Spleen (tissue), 11 donors: ENCODE results near the gene PPP1R2C. TPM values are rescaled to one million over a fixed set of nuclear protein-coding genes. Genes with fewer than 3 reads are reported as not detected.
A peak's percentile ranks its signal among the peaks of the same experiment; 100 is the strongest.

Experiments
- DNase-seq: peaks from one replicate; pipeline ENCODE4 v3.0.0-alpha.2; 2020
- H3K27ac ChIP-seq, 8 donors: fragments of 200-600 bp; sonication (generic) in 7 of 8; 1 replicate in 4 of 8; 2 replicates in 4 of 8; pipeline versions ENCODE4 v1.5.0 to v1.8.0; 2016 to 2021; ENCODE audit warnings: inconsistent platforms in 4 of 8, mild to moderate bottlenecking in 4 of 8, moderate library complexity in 1 of 8
- H3K27me3 ChIP-seq, 7 donors: fragments of 200-600 bp; sonication (generic) in 6 of 7; replicated peaks in 1 of 7; 1 replicate in 4 of 7; 2 replicates in 3 of 7; pipeline versions ENCODE4 v1.5.0 to v1.8.0; 2016 to 2021; ENCODE audit warnings: inconsistent platforms in 3 of 7, mild to moderate bottlenecking in 1 of 7
- H3K36me3 ChIP-seq, 6 donors: fragments of 200-600 bp; sonication (generic) in 5 of 6; 1 replicate in 4 of 6; 2 replicates in 2 of 6; pipeline versions ENCODE4 v1.5.0 to v1.8.0; 2016 to 2021; ENCODE audit warnings: inconsistent platforms in 2 of 6
- H3K4me1 ChIP-seq, 6 donors: fragments of 200-600 bp; sonication (generic) in 5 of 6; 1 replicate in 3 of 6; 2 replicates in 3 of 6; pipeline versions ENCODE4 v1.5.0 to v1.8.0; 2016 to 2021; ENCODE audit warnings: inconsistent platforms in 3 of 6
- H3K4me3 ChIP-seq, 8 donors: fragments of 200-600 bp; sonication (generic) in 7 of 8; 1 replicate in 4 of 8; 2 replicates in 4 of 8; pipeline versions ENCODE4 v1.5.0 to v1.8.0; 2016 to 2021; ENCODE audit warnings: inconsistent platforms in 4 of 8, mild to moderate bottlenecking in 4 of 8, moderate library complexity in 2 of 8
- H3K9me3 ChIP-seq, 8 donors: fragments of 200-600 bp; sonication (generic) in 7 of 8; 1 replicate in 4 of 8; 2 replicates in 4 of 8; pipeline versions ENCODE4 v1.5.0 to v1.8.0; 2016 to 2021; ENCODE audit warnings: inconsistent platforms in 4 of 8
- POLR2A ChIP-seq, 3 donors: fragments of 450-650 bp; IDR thresholded peaks; one replicate each; pipeline ENCODE4 v1.5.1; 2017; ENCODE audit warnings: antibody characterized with exemption in 3 of 3, mild to moderate bottlenecking in 1 of 3
- POLR2AphosphoS5 ChIP-seq, 3 donors: sonication (generic); formaldehyde crosslinking; IDR thresholded peaks; one replicate each; pipeline ENCODE4 v1.5.1; 2017; ENCODE audit warnings: antibody characterized with exemption in 3 of 3
- WGBS, 5 donors: extraction: QIAGEN DNeasy Blood & Tissue Kit in 3 of 5; methylation state at CpG; one replicate each; pipeline versions ENCODE4 v1.1.5 to v1.1.7; 2013 to 2018; 5-methylcytosine and 5-hydroxymethylcytosine counted together
- intact Hi-C: fragments of 100-400 bp; cut with DNase I; formaldehyde crosslinking; loops from one replicate; pipeline ENCODE4 v1.15.0; 2023; ENCODE audit warnings: low total_unique reads
- polyA plus RNA-seq, 3 donors: library from polyadenylated mRNA; stranded (reverse); fragments of 200-250 nt; gene quantifications; one replicate each; pipeline ENCODE4 v1.2.1, GENCODE V29; 2013
- total RNA-seq, 7 donors: library from RNA; depleted of rRNA in 3 of 7; stranded (reverse); fragments of >200 nt in 3 of 7; fragmentation: NEBNext Ultra II Directional in 4 of 7; extraction: Animal tissue kit (Norgen Biotek cat#: 25700) in 4 of 7; gene quantifications; one replicate each; pipeline versions ENCODE4 v1.1.0 to v1.2.1, GENCODE V29; 2016 to 2021
- TF ChIP-seq, protein P1 (sequence below), 11 experiments: fragments of 200-600 bp in 7 of 11; fragments of 450-650 bp in 4 of 11; sonication (generic) in 4 of 11; IDR thresholded peaks in 8 of 11; conservative IDR thresholded peaks in 3 of 11; 1 replicate in 7 of 11; 2 replicates in 4 of 11; pipeline versions ENCODE4 v1.4.0 to v1.8.0; 2016 to 2021; ENCODE audit warnings: antibody characterized with exemption in 11 of 11, inconsistent platforms in 4 of 11, mild to moderate bottlenecking in 1 of 11
- donor health status: healthy with polysubstance abuse.
- donor health status: DM: no; HTN: no; CAD: no; lungs with moderate emphysema.
- donor health status: DM: no; HTN: no; CAD: no.
- donor health status: Bipolar disorder and iron deficiency.
- donor health status: healthy.
- donor health status: DM: no; HTN: no; CAD: no.
- donor health status: DM: yes; HTN: yes; CAD: no.

Gene PPP1R2C
- total and polyA plus RNA-seq, 10 donors: 0.28 TPM; not detected in 9

DNA sequence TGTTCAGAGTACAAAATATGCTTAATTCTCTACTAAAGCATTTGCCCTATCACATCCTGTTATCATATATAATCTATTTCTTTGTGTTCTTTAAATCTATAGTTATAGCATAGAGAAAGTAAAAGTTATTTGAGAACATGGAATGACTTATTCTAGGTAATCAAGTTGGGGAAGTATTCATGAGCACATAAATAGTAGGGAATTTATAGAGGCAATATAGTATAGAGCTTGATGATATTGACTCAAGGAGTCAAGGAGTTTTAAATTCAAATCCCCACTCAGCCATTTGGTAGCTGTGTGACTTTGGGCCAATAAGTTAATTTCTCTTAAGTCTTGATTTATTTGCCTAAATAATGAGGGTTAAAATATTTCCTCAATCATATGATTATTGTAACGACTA is 37.5 kb downstream of the PPP1R2C start:
- Histone ChIP-seq H3K36me3 (no peaks in the 10 kb centered on the region), H3K4me3 (no peak overlapping the region), H3K4me1 (peaks cover 0 to 10% (median 3%) of the 10 kb centered on the region in 6 donors), H3K9me3 (no peaks in the 10 kb centered on the region), H3K27me3 (no peaks in the 10 kb centered on the region), H3K27ac (no peak overlapping the region)
- intact Hi-C loops: no loop called here
- no peak for DNase-seq
- no peak for TF ChIP-seq POLR2AphosphoS5 (IDR thresholded peaks at IDR 0.05)
- no peak for TF ChIP-seq POLR2A (IDR thresholded peaks at IDR 0.05)
- TF ChIP-seq, protein P1, sequence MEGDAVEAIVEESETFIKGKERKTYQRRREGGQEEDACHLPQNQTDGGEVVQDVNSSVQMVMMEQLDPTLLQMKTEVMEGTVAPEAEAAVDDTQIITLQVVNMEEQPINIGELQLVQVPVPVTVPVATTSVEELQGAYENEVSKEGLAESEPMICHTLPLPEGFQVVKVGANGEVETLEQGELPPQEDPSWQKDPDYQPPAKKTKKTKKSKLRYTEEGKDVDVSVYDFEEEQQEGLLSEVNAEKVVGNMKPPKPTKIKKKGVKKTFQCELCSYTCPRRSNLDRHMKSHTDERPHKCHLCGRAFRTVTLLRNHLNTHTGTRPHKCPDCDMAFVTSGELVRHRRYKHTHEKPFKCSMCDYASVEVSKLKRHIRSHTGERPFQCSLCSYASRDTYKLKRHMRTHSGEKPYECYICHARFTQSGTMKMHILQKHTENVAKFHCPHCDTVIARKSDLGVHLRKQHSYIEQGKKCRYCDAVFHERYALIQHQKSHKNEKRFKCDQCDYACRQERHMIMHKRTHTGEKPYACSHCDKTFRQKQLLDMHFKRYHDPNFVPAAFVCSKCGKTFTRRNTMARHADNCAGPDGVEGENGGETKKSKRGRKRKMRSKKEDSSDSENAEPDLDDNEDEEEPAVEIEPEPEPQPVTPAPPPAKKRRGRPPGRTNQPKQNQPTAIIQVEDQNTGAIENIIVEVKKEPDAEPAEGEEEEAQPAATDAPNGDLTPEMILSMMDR (IDR thresholded peaks at IDR 0.05 in 8 of 11, conservative IDR thresholded peaks at IDR 0.05 in 3 of 11): no peak
- 64 to 88% (median 79%) methylated on average over 1 of the region's 1 CpG for WGBS, 5 donors

DNA sequence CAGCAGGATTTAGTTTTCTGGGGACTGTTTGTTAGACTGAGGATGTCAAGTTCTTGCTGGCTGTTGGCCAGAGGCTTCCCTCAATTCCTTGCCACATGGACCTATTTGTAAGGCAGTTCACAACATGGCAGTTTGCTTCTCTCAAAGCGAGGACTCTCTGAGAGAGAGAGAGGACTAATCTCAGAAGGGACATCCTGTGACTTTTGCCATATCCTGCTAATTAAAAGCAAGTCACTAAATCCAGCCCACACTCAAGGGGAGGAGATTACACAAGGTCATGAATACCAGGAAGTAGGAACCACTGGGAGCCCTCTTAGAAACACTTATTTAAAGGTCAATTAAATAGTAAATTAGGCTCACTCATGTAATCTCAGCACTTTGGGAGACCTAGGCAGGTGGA is 38.2 kb downstream of the PPP1R2C start:
- intact Hi-C loops: no loop called here
- Histone ChIP-seq H3K27me3 (no peaks in the 10 kb centered on the region), H3K4me3 (no peak overlapping the region), H3K36me3 (no peaks in the 10 kb centered on the region), H3K9me3 (no peaks in the 10 kb centered on the region), H3K27ac (peak overlapping the region in 3 of 8 donors; percentile 34 to 43 (median 43)), H3K4me1 (peaks cover 0 to 10% (median 3%) of the 10 kb centered on the region in 6 donors)
- no peak for DNase-seq
- 26 to 63% (median 38%) methylated on average over 1 of the region's 1 CpG for WGBS, 5 donors
- no peak for TF ChIP-seq POLR2A (IDR thresholded peaks at IDR 0.05)
- no peak for TF ChIP-seq POLR2AphosphoS5 (IDR thresholded peaks at IDR 0.05)
- TF ChIP-seq, protein P1 (IDR thresholded peaks at IDR 0.05 in 8 of 11, conservative IDR thresholded peaks at IDR 0.05 in 3 of 11): no peak

DNA sequence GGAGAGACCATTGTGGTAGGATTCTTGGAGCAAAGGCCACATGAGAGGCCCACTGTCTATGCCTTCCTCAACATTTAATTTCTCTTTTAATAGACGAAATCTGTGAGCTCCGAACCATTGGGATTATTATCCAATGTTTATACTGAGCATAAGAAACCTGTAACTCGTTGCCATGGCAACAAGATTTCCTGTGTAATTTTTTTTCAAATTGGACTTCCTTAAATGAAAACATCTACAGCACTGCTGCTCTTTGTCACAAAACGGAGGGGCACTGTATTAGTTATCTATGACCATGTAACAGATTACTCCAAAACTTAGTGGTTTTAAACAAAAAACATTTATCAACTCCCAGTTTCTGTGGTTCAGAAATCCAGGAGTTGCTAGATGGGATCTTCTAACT is 38.7 kb downstream of the PPP1R2C start:
- peaks cover 0 to 10% (median 3%) of the 10 kb centered on the region in 6 donors for H3K4me1 ChIP-seq
- peak overlapping the region in 3 of 8 donors; percentile 34 to 43 (median 43) for H3K27ac ChIP-seq
- intact Hi-C loops: no loop called here
- DNase-seq: no peak
- H3K9me3 ChIP-seq: no peaks in the 10 kb centered on the region
- no peaks in the 10 kb centered on the region for H3K27me3 ChIP-seq
- no peaks in the 10 kb centered on the region for H3K36me3 ChIP-seq
- no peak overlapping the region for H3K4me3 ChIP-seq
- 12 to 53% (median 18%) methylated on average over 4 of the region's 4 CpGs for WGBS, 5 donors
- no peak for TF ChIP-seq POLR2A (IDR thresholded peaks at IDR 0.05)
- no peak for TF ChIP-seq POLR2AphosphoS5 (IDR thresholded peaks at IDR 0.05)
- TF ChIP-seq, protein P1 (IDR thresholded peaks at IDR 0.05 in 8 of 11, conservative IDR thresholded peaks at IDR 0.05 in 3 of 11): no peak

DNA sequence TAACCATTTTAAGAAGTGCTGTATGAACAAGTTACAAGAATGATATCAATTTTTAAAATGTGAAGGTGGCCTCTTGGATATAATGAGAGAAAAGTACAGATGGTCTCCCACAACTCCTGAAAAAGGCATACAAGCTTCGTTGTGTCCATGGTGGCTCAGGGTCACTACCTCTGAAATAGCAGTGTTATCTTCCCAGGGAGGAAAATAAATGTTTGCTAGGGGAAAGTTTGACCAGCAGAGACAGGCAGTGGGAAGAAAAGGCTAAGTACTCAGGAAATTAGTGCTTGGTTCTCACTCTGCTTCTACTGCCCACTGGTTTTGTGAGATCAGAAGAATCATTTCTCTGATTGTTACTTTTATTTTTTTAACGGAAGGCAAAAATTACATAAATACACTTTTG is 39.4 kb downstream of the PPP1R2C start:
- no peak for DNase-seq
- H3K27ac ChIP-seq: no peak overlapping the region
- 77 to 84% (median 78%) methylated on average over 2 of the region's 2 CpGs for WGBS, 5 donors
- TF ChIP-seq POLR2A (IDR thresholded peaks at IDR 0.05) (no peak), POLR2AphosphoS5 (IDR thresholded peaks at IDR 0.05) (no peak)
- TF ChIP-seq, protein P1 (IDR thresholded peaks at IDR 0.05 in 8 of 11, conservative IDR thresholded peaks at IDR 0.05 in 3 of 11): no peak
- no peak overlapping the region for H3K4me3 ChIP-seq
- H3K4me1 ChIP-seq: peaks cover 0 to 10% (median 3%) of the 10 kb centered on the region in 6 donors
- H3K9me3 ChIP-seq: no peaks in the 10 kb centered on the region
- no peaks in the 10 kb centered on the region for H3K27me3 ChIP-seq
- intact Hi-C loops: no loop called here
- no peaks in the 10 kb centered on the region for H3K36me3 ChIP-seq
